ENCODE results near the gene ARMC5.

GRCh38 chr16:31473264-31473984, 14.1 kb downstream of the ARMC5 start:
- TF ChIP-seq CTCF (IDR thresholded peaks at IDR 0.05), result no peak
- no peak for TF ChIP-seq POLR2A (IDR thresholded peaks at IDR 0.05)
